ENCODE data around the gene SPECC1L.

GRCh38 chr22:24367841-24368240 is 97.2 kb downstream of the SPECC1L start:
- no peak for TF ChIP-seq CTCF (IDR thresholded peaks at IDR 0.05; ENCODE audit: insufficient read depth, low read depth, low read length)
- TF ChIP-seq EZH2 (IDR thresholded peaks at IDR 0.05; ENCODE audit: insufficient read depth, low read length): no peak
